SH-SY5Y (cell line): Measurements from ENCODE around the gene ACIN1.

ENCODE experiments used
- GATA2 ChIP-seq: IDR thresholded peaks from 2 replicates; pipeline ENCODE4 v1.6.1; 2011; ENCODE audit warnings: mild to moderate bottlenecking, low read depth, low read length
- GATA3 ChIP-seq: IDR thresholded peaks from 2 replicates; pipeline ENCODE4 v1.6.1; 2011; ENCODE audit warnings: low read depth, mild to moderate bottlenecking, low read length, moderate library complexity

- TF ChIP-seq GATA2, result no peak
- no peak for TF ChIP-seq GATA3
These were observed 3.4 kb downstream of the ACIN1 start for GRCh38 chr14:23091294-23092225.
